ENCODE results near the gene KLK6.
"Not testable (repeated sequence)": the region's sequence is repeated elsewhere in the genome, so short reads cannot be mapped to it uniquely, and the experiment has no call there.

KLK6 gene

DNA sequence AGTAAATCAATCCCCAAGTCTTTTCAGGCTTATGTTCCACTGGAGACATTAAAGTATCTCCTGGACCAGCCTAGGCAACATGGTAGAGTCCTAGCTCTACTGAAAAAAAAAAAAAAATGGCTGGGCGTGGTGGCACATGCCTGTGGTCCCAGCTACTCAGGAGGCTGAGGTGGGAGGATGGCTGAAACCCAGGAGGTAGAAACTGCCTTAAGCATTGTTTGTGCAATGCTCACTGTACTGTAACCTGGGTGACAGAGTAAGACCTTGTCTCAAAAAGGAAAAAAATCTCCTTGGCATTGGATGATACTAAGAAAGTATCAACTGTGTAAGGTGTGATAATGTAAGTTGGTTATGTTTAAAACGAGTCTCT, 23.3 kb upstream of the KLK6 start:
- no peak for DNase-seq (ENCODE audit: low read depth)

DNA sequence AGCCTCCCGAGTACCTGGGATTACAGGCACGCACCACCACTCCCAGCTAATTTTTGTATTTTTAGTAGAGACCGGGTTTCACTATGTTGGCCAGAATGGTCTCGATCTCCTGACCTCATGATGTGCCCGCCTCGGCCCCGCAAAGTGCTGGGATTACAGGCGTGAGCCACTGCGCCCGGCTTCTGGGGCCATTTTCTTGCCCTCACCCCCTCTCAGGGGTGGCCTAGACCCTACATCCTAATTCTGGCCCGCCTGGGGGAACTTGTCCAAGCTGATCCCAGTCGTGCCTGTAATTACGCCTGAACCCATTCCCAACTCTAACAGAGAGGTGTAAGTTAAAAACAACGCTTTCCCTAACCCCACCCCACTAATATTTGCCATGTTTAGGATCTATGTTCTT, 15.0 kb upstream of the KLK6 start:
- DNase-seq (ENCODE audit: low read depth) = not testable (repeated sequence)

DNA sequence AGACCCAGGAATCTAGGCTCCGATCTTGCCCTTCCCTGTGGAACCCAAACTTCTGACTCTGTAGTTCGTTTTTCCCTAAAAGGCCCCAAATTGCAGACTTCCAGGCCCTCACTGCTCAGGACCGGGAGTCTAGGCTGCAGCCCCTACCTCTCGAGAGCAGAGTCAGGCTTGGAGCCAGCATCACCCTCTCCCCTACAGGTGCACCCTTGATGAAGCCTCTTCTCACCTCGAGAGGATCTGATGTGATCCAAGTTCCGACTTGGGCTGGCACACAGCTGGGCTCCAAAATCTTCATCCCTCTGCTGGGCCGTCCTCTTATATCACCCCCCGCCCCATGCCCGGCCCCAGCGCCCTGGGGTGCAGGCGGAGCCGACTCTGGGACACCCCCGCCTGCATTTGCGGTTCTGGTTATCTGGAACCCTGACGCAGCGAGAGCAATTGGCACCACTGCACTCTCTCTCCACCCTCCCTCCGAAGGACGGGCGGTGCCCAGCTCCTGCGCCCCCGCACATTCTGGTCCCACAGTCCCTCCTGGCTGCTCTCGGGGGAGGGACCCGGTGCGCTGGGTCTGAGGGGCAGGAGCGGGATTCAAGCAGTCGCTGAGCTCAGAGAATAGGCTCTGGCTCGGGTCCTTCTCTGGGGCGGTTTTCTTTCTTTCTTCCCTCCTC, 14.4 kb upstream of the KLK6 start, which contains the start of gene KLK7:
TSS of gene KLK7 (minus strand) at position 293 of the 668 bp plus-strand sequence. CDS start 1,518 bp downstream, outside the sequence.
- no peak for DNase-seq (ENCODE audit: low read depth)

DNA sequence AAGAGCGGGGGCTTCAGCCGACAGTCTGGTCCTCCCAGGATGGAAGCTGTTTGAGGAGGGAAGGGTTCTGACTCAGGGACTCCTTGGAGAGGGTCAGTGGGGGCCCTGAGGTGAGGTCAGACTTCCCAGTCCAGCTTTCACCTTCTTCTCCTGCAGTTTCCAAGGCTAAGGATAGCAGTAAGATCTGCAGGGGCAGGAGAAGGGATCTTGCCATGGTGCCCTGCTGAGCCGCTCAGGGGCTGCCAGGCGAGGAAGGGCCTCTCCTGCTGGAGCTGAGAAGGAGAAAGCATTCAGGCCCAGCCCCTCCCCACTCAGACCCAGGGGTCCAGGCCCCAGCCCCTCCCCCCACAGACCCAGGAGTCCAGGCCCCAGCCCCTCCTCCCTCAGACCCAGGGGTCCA, 12.8 kb upstream of the KLK6 start:
- DNase-seq (ENCODE audit: low read depth) = no peak

DNA sequence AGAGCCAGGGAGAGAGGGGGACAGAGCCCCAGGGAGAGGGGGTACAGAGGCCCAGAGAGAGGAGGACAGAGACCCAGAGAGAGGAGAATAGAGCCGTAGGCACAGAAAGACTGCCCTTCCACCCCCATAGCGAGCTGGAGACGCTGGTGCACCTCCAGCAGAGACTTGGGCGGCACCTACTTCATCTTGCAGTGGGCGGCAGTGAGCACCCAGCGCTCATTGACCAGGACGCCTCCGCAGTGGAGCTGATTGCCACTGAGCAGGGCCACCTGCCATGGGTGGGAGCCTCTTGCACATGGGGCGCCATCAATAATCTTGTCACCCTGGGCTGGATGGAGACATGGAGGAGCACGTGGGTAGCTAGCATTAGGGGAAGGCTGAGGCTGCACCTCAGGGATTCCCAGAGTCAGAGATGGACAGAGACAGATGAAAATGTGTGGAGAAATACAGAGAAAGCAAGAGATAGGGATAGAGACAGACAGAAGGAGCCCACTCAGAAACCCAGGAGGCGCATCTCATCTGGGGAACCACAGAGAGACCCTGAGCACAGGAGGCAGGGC, 12.3 kb upstream of the KLK6 start:
- no peak for DNase-seq (ENCODE audit: low read depth)

DNA sequence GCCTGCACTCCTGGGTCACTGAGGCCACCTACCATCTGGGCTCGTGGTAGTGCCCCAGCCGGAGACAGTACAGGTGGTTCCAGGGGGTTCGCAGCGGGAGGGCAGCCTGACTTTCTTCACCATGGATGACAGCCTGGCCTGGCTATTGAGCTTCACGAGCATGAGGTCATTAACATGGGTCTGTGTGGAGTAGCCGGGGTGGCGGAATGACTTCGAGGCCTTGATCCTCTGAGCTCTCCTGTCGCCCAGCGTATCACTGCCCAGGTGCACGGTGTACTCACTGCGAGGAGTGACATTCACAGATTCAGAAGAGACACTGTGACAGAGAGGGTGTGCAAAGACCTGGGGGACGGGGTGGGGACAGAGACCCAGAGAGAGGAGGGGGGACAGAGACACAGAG, 10.8 kb upstream of the KLK6 start:
- no peak for DNase-seq (ENCODE audit: low read depth)

DNA sequence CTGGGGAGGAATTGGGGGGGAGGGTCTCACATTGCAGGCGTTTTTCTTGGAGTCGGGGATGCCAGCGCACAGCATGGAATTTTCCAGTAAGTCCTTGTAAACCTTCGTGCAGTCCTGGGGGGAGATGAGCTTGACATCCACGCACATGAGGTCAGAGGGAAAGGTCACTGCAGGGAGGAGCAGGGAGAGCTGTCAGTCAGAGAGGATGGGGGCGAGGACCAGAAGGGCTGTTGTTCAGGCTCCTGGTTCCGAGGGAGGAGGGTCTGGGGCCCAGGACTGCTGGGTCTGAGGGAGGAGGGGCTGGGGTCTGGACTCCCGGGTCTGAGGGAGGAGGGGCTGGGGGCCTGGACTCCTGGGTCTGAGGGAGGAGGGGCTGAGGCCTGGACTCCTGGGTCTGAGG, 10.4 kb upstream of the KLK6 start:
- DNase-seq (ENCODE audit: low read depth) = no peak

DNA sequence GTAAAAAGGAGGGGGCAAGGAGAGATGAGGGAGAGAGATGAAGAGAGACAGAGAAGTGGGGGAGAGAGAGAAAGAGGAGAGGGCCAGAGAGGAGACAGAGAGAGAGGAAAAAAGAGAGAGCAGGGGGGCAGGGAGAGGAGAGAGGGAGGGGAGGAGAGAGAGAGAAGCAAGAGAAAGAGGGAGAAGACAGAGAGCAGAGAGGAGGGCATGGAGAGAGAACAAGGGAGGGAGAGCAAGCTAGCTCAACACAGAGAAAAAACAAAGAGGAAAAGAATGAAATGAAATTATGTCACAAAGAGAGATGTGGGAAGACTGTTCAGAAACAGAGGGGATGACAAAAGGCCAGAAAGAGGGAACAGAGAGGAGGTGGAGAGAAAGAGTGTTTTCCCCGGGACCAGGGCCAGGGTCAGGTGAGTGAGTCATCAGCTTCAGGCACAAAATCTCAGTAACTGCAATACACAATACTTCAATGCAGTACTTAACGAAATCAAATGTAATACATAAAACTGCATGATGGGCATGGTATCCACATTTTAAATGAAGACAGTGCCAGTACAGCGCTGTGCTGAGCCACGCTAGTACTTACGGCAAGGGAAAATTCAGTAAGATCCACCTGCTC, 9.5 kb upstream of the KLK6 start:
- no peak for DNase-seq (ENCODE audit: low read depth)

DNA sequence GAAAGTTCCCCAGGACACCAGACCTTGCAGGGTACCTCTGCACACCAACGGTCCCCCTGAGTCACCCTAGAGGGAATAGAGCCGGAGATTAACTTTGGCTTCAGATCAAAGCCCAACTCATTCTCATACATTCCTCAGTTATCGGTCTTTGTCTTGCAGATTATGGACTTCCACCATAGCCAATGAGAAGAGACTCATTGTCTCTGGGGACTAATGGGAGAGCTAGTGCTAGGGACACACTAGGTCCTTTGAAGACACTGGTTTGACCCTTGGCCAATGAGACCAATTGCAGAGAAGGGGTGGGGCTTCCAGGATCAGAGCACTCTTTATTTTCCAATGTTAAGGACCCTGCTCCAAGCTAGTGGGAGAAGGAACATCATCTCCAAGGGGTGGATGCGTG, 8.2 kb upstream of the KLK6 start:
- DNase-seq (ENCODE audit: low read depth) = no peak

DNA sequence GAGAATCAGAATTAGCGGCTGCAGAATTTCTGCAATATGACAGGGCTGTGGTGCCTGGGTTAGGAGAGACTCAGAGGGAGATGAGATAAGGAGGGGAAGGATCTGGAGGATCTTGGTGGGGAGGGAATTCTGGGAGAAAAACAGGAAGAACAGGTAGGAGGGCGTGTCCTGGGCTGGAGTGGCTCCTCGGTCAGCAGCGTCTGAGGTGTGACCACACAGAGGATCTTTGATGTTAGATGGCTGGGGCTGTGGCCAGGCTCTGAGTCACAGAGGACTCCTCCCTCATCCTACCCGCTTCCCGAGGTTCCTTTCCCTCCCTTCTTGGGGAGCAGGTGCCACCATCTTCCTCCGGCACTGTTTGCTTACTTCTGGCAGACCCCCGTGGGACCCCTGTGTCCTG, 6.4 kb upstream of the KLK6 start:
- no peak for DNase-seq (ENCODE audit: low read depth)

DNA sequence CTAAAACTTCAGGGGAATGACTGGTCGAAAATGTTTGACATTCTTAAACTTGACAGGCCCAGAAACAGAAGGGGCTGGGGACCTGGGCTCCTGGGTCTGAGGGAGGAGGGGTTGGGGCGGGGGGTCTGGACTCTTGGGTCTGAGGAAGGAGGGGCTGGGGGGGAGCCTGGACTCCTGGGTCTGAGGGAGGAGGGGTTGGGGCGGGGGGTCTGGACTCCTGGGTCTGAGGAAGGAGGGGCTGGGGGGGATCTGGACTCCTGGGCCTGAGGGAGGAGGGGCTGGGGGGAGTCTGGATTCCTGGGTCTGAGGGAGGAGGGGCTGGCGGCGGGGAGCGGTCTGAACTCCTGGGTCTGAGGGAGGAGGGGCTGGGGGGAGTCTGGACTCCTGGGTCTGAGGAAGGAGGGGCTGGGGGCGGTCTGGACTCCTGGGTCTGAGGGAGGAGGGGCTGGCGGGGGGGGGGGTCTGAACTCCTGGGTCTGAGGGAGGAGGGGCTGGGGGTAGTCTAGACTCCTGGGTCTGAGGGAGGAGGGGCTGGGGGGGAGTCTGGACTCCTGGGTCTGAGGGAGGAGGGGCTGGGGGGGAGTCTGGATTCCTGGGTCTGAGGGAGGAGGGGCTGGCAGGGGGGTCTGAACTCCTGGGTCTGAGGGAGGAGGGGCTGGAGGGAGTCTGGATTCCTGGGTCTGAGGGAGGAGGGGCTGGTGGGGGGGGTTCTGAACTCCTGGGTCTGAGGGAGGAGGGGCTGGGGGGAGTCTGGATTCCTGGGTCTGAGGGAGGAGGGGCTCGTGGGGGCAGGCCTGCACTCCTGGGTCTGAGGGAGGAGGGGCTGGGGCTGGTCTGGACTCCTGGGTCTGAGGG, 5.5 kb upstream of the KLK6 start:
- no peak for DNase-seq (ENCODE audit: low read depth)

DNA sequence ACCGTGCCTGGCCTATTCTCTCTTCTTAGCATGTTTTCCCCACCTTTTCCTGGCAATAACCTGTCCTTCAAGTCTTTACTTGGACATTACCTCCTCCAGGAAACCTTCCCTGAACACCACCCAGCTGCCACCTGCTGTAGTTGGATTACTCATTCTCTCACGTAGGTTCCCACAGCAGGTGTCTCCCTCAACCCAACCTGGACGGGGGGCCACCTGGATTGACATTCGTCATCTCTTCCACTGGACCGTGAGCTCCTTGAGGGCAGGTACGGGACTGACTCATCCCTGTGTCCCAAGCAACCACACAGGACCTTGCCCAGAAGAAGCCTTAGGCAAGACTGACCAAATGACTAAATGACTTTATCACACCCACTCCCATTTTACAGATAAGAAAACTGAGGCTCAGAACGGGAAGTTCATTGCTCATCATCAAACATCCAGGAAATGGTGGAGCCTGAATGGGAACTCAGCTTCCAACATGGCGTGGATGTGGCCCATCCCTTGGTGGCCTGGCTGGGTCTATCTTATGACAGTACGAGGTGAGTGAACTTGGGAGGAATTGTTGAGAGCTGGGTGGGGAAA, 3.5 kb upstream of the KLK6 start:
- DNase-seq (ENCODE audit: low read depth) = no peak

DNA sequence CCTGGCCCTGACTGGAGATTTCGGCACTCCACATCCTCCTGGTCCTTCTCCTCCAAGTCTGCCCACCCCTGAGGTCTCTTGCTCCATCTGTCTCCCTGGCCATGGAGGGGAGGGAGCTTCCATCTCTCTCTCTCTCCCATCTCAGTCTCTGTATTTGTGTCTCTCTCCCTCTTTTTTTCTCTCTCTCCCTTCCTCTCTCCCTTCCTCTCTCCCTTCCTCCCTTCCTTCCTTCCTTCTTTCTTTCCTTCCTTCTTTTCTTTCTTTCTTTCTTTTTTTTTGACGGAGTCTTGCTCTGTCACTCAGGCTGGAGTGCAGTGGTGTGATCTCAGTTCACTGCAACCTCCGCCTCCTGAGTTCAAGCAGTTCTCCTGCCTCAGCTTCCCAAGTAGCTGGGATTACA, 419 bp upstream of the KLK6 start:
- not testable (repeated sequence) for DNase-seq (ENCODE audit: low read depth)

DNA sequence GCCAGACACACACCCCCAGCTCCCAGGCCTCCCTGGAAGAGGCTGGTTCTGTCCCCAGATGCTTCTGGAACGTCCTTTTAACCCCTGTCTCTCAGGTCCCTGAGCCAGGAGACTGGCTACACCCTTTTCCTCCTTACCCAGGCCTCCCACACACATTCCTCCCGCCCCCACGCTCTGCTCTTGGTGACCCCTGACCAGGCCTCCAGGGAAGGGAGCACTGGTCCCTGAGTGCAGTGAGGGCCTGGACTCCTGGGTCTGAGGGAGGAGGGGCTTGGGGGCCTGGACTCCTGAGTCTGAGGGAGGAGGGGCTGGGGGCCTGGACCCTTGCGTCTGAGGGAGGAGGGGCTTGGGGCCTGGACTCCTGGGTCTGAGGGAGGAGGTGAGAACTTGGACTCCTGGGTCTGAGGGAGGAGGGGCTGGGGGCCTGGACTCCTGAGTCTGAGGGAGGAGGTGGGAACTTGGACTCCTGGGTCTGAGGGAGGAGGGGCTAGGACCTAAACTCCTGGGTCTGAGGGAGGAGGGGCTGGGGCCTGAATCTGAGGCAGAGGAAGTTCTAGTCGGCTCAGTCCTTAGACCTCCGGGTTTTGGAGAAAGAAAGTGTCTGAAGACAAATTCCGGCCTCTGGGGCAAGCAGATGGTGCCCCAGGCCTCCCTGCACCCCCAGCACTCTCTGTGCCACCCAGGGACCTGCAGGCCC, 527 bp downstream of the KLK6 start:
- no peak for DNase-seq (ENCODE audit: low read depth)

DNA sequence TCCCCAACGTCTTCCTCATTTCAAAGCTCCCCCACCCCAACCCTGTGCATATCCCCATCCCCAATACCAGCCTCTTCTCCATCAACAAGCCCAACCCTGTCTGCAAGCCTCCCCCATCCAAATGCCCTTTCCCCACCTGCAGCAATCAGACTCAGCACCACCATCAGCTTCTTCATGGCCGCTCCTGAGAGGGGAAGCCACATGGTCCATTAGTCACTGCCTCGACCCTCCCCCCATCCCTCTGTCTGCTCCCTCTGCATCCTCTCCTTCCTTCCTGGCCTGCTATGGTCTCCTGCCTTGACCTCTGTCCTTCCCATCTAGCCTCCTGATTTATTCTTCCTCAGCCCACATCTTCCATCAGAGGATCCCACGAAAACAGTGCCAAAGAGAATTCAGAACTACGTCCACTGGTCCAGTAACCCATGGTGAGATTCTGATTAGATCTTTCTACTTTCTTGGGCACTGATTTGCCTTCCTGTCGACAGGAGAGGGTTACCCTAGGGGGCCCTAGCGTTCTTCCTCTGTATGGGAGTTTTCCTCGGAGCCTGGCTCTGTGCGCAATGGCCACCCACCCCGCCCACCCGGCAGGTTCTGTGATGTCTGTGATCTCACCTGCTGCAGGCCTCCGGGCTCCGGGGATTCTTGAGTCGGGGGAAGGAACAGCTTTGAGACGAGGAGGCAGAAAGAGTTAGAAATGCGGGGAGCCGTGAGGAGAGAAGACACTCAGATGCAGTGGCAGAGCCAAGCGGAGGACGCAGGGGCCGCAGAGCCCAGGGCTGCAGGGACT, 1.3 kb downstream of the KLK6 start:
- DNase-seq (ENCODE audit: low read depth) = no peak

DNA sequence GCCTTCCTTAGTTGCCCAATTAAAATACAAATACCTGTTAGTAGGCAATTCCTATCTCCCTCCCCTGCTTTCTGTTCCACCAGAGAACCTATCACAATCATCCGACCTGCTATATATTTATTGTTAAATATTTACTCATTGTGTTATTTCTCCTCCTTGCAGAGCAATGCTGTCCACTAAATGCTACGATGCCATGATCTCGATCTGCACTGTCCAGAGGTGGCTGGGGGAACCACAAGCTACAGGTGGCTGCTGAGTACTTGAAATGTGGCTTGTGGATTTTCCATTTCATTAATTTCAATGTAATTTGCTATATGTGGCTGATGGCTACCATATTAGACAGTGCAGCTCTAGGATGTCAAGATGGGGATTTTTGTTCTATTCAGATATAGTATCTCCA, 5.1 kb downstream of the KLK6 start:
- DNase-seq (ENCODE audit: low read depth) = no peak

DNA sequence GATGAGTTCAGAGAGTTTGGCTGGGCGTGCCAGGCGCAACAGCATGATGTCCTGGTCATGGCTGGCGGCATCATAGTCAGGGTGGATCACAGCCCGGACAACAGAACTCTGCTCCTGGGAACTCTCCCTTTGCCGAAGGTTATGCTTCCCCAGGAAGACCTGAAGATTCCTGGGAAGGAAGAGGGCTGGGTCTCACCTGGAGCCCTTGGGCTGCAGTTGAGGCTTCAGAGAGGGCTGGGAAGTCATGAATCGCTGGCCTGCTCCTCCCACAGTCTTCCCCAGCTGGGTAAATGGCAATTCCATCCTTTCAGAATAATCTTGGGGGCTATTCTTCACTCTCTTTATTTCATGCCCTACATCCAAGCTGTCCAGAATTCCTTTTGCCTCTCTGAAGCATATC, 6.0 kb downstream of the KLK6 start:
- no peak for DNase-seq (ENCODE audit: low read depth)

DNA sequence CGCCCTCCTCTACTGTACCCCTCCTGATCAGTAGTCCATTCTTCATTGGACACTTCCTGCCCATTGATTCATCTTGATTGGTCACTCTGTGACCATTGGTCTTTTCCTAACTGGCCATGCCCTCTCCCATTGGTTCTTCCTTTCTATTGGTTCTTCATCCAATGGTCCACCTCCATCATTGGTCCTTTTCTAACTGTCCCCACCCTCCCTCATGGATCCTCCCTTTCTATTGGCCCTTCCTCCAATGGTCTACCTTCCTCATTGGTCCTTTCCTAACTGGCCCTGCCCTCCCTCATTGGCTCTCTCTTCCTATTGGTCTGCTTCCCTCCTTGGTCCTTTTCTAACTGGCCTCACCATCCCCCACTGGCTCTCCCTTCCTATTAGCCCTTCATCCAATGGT, 7.1 kb downstream of the KLK6 start:
- no peak for DNase-seq (ENCODE audit: low read depth)

DNA sequence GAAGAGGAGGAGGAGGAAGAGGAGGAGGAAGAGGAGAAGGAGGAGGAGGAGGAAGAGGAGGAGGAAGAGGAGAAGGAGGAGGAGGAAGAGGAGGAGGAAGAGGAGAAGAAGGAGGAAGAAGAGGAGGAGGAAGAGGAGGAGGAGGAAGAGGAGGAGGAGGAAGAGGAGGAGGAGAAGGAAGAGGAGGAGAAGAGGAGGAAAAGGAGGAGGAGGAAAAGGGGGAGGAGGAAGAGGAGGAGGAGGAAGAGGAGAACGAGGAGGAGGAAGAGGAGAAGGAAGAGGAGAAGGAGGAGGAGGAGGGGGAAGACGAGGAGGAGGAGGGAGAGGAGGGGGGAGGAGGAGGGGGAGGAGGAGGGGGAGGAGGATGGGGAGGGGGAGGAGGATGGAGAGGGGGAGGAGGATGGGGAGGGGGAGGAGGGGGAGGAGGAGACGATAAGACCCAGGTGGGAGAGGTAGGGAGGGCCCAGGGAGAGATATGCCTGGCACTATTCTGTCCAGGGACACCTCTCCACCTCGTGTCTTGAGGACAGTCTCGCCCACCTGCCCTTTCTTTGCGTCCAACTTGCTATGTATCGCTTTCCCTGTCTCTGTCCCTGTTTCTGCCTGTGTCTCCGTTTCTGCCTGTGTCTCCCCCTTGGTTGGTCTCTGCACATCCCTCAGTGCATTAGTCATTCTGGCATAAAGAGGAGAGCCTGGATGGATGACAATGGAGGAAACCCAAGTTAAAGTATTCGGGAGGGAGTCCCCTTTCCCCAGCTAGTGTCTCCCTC, 9.5 kb downstream of the KLK6 start:
- no peak for DNase-seq (ENCODE audit: low read depth)

DNA sequence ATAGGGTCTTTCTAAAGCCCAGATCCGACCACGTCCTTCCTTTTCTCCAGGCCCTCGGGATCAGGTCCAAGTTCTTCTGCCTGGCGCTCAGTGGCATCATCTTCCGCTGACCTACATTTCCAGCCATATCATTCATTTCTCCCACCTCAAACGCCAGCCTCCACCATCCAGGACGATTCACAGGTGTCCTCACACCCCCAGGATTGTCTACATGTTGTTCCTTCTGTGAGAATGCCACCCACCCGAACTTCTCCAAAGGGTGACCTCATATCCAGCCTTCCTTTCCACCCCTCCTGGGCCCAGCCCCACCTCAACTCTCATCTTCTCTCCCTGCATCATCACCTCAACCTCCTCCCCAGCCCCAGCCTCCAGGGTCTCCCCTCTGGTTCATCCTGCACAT, 11.8 kb downstream of the KLK6 start:
- no peak for DNase-seq (ENCODE audit: low read depth)
